ENCODE measurements around the gene P2RY8.
"Not testable (repeated sequence)": the region's sequence is repeated elsewhere in the genome, so short reads cannot be mapped to it uniquely, and the experiment has no call there.

The P2RY8 gene

GRCh38 chrX:1447969-1448572 is 88.9 kb downstream of the P2RY8 start:
- FAIRE-seq: not testable (repeated sequence)

GRCh38 chrX:1446984-1447968 is 89.7 kb downstream of the P2RY8 start:
- not testable (repeated sequence) for DNase-seq (ENCODE audit: low spot score); FAIRE-seq

More at GRCh38 chrX:1447969-1448572, 88.9 kb downstream of the P2RY8 start:
- not testable (repeated sequence) for DNase-seq (ENCODE audit: low spot score)

- DNase-seq (ENCODE audit: low spot score): no peak
- no peak for FAIRE-seq
Measured at GRCh38 chrX:1444561-1445500, 92.2 kb downstream of the P2RY8 start.

- FAIRE-seq (no peak), DNase-seq (ENCODE audit: low spot score) (no peak)
Measured at GRCh38 chrX:1443496-1444075, 93.4 kb downstream of the P2RY8 start.

- FAIRE-seq (no peak), DNase-seq (ENCODE audit: low spot score) (no peak)
Measured at GRCh38 chrX:1442724-1443367, 94.1 kb downstream of the P2RY8 start.

GRCh38 chrX:1442016-1442665 is 94.8 kb downstream of the P2RY8 start:
- DNase-seq (ENCODE audit: low spot score): no peak
- no peak for FAIRE-seq

- FAIRE-seq (no peak), DNase-seq (ENCODE audit: low spot score) (no peak)
Measured at GRCh38 chrX:1440506-1440905, 96.5 kb downstream of the P2RY8 start.

- DNase-seq (ENCODE audit: low spot score) (no peak), FAIRE-seq (no peak)
Measured at GRCh38 chrX:1435241-1435895, 101.6 kb downstream of the P2RY8 start.

- DNase-seq (ENCODE audit: low spot score) (no peak), FAIRE-seq (no peak)
Measured at GRCh38 chrX:1434871-1435240, 102.1 kb downstream of the P2RY8 start.

- no peak for FAIRE-seq
- DNase-seq (ENCODE audit: low spot score): no peak
Measured at GRCh38 chrX:1433646-1434357, 103.2 kb downstream of the P2RY8 start.

GRCh38 chrX:1430451-1430850 is 106.5 kb downstream of the P2RY8 start:
- no peak for DNase-seq (ENCODE audit: low spot score)
- FAIRE-seq: no peak

- no peak for DNase-seq (ENCODE audit: low spot score)
- FAIRE-seq: no peak
Measured at GRCh38 chrX:1427756-1428155, 109.2 kb downstream of the P2RY8 start.

GRCh38 chrX:1426321-1426720 is 110.7 kb downstream of the P2RY8 start:
- DNase-seq (ENCODE audit: low spot score); FAIRE-seq: not testable (repeated sequence)

GRCh38 chrX:1425381-1425780 is 111.6 kb downstream of the P2RY8 start:
- DNase-seq (ENCODE audit: low spot score): no peak
- FAIRE-seq: no peak

- FAIRE-seq (no peak), DNase-seq (ENCODE audit: low spot score) (no peak)
Measured at GRCh38 chrX:1424147-1424851, 112.7 kb downstream of the P2RY8 start.

GRCh38 chrX:1423215-1423614 is 113.8 kb downstream of the P2RY8 start:
- no peak for DNase-seq (ENCODE audit: low spot score)
- FAIRE-seq: no peak

GRCh38 chrX:1422135-1422465 is 114.9 kb downstream of the P2RY8 start:
- no peak for FAIRE-seq

GRCh38 chrX:1421433-1422134 is 115.4 kb downstream of the P2RY8 start:
- FAIRE-seq: no peak
- DNase-seq (ENCODE audit: low spot score): no peak

More at GRCh38 chrX:1422135-1422465, 114.9 kb downstream of the P2RY8 start:
- no peak for DNase-seq (ENCODE audit: low spot score)
